Lower leg skin (tissue), 3 donors: Measurements from ENCODE around the gene CFHR2.

Source experiments
- POLR2A ChIP-seq, 2 donors: fragments of 450-650 bp; IDR thresholded peaks; one replicate each; pipeline ENCODE4 v1.6.1; 2016 to 2017; ENCODE audit warnings: antibody characterized with exemption in 2 of 2, mild to moderate bottlenecking in 1 of 2, moderate library complexity in 1 of 2
- TF ChIP-seq, protein P1 (sequence below), 3 donors: fragments of 450-650 bp; IDR thresholded peaks; one replicate each; pipeline ENCODE4 v1.5.1; 2016; ENCODE audit warnings: antibody characterized with exemption in 3 of 3, mild to moderate bottlenecking in 3 of 3, moderate library complexity in 2 of 3

DNA sequence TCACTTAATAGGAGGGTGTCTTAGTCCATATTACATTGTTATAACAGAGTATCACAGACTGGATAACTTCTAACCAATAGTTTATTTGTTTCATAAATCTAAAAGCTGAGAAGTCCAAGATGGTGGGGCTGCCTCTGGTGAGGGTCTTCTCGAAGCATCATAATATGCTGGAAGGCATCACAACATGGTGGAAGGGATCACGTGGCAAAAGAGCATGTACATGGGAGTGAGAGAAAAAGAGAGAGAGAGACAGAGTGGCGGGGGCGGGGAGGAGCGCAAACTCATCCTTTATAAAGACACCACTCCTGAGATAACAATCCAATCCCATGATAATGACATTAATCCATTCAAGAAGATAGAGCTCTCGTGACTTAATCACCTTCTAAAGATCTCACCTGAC lies 65.3 kb downstream of the CFHR2 start:
- TF ChIP-seq POLR2A (IDR thresholded peaks at IDR 0.05): no peak
- TF ChIP-seq, protein P1, sequence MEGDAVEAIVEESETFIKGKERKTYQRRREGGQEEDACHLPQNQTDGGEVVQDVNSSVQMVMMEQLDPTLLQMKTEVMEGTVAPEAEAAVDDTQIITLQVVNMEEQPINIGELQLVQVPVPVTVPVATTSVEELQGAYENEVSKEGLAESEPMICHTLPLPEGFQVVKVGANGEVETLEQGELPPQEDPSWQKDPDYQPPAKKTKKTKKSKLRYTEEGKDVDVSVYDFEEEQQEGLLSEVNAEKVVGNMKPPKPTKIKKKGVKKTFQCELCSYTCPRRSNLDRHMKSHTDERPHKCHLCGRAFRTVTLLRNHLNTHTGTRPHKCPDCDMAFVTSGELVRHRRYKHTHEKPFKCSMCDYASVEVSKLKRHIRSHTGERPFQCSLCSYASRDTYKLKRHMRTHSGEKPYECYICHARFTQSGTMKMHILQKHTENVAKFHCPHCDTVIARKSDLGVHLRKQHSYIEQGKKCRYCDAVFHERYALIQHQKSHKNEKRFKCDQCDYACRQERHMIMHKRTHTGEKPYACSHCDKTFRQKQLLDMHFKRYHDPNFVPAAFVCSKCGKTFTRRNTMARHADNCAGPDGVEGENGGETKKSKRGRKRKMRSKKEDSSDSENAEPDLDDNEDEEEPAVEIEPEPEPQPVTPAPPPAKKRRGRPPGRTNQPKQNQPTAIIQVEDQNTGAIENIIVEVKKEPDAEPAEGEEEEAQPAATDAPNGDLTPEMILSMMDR (IDR thresholded peaks at IDR 0.05): no peak
